Metanephros (tissue), 1 donor: ENCODE results near the gene DCAF4L1. TPM values are rescaled to one million over a fixed set of nuclear protein-coding genes. Genes with fewer than 3 reads are reported as not detected.

Source experiments
- total RNA-seq: library from RNA; depleted of rRNA; stranded (reverse); fragments of >200 nt; gene quantifications from one replicate; pipeline ENCODE4 v1.2.3, GENCODE V29; 2014

Gene DCAF4L1
- total RNA-seq: 0.12 TPM

GRCh38 chr4:41981456-41981855, at the start of gene DCAF4L1:
Gene DCAF4L1, plus strand, starts transcription at chr4:41981756. Its CDS starts 37 bp downstream, at chr4:41981793.

GRCh38 chr4:41934901-41935651, 46.5 kb upstream of the DCAF4L1 start, which contains the start of gene TMEM33:
Gene TMEM33, plus strand, starts transcription at chr4:41935429. Its CDS starts 56 bp downstream, at chr4:41935485.

GRCh38 chr4:41990365-41991111, 9.0 kb downstream of the DCAF4L1 start, which contains the start of gene SLC30A9:
Gene SLC30A9, plus strand, starts transcription at chr4:41990530. Its CDS starts 122 bp downstream, at chr4:41990652.

Other genes with a start within 250 kb of the DCAF4L1 start
- 0.12 TPM for gene PHOX2B, start 233.0 kb upstream of the DCAF4L1 start, total RNA-seq
- 68.5 TPM for gene TMEM33, start 46.3 kb upstream of the DCAF4L1 start, total RNA-seq
- 73.1 TPM for gene SLC30A9, start 8.8 kb downstream of the DCAF4L1 start, total RNA-seq
- 1.4 TPM for gene BEND4, start 170.9 kb downstream of the DCAF4L1 start, total RNA-seq